Head of caudate nucleus (tissue), 42 donors: Measurements from ENCODE around the gene SPRED2.

Experiments used
- DNase-seq, 42 donors: peaks; one replicate each; pipeline versions ENCODE4 v3.0.0 to v3.0.0-alpha.2; 2020 to 2021; ENCODE audit warnings: mixed read lengths in 7 of 42
- intact Hi-C: fragments of 100-400 bp; cut with DNase I; formaldehyde crosslinking; loops from one replicate; pipeline ENCODE4 v1.15.0; 2022

The SPRED2 gene

DNA sequence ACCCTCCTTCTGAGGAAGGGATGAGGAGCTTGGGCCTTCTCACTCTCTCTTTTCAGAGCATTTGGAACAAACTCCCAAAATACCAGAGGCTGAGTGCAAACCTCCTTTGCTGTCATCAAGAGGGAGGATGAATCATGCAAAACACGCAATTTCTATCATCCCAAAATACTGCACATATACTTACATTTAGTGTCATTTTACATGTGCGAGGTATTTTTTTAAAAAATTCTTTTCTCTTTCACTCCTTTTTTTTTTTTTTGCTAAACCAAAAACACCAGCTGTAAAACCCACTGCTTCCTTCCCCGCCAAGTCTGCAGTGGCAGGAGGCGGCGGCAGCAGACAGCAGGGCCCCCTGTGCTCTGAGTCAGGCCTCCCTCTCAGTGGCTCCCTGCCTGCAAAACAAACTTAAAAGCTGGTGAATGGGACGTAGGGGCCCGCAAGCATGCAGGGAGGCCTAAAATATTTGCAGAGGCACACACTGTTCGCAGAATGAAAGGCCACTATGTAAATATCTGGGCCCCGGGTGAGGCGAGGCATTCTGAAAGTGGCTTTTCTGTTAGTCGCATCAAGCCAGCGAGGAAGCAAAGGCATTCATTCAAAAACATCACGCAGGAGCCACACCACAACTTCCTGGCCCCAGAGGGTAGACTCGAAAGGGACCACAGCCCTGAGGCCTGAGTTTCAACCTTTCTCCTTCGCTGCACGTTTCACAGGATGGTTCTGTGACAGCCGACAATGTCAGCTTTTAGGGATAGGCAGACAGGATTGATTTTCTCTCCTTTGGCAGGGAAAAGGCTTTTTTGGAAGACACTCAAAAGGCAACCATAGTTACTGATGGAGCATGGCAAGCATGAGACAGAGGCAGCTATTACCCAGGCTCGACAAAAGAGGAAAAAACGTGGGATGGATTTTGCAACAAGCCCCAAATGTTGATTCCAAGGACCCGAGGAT lies 131.4 kb downstream of the SPRED2 start:
- intact Hi-C loops: loop anchor here (10.0 kb wide), 1 partner anchor 134 kb away; the partner anchor contains the start of gene SPRED2
- DNase-seq: peak; percentile 42 to 91 (median 70)

DNA sequence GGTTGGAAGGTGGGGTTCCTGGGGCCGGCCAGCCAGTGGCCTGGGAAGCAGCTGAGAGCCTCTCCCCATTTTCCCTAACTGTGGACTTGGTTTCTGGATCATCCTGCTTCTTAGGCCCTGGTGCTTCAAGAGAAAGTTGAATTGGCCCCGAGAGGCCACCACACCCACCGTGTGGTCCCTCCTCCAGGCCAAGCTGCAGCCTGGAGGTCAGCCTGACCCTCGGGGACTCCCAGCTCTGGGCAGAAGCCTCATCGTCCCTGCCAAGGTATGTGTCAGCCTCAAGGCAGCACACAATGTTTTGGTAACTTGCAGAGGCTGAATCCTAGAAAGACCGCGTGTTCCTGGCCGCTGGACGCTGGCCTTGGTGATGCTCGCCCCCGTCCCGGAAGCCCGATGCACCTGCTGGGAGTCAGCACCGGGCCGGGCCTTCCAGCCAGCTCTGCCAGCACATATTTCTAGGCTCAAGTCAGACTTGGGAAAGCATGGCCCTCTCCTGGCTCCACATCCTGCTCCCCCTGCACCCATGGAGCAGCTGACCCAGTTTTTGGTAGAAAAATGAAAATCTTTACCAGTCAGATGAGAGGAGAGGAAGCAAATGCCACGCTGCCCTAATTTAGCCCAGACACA lies 132.2 kb downstream of the SPRED2 start:
- DNase-seq: peak in 29 of 42 donors; percentile 11 to 76 (median 34)
- intact Hi-C loops: loop anchor here (10.0 kb wide), 1 partner anchor 135 kb away; the partner anchor contains the start of gene SPRED2

DNA sequence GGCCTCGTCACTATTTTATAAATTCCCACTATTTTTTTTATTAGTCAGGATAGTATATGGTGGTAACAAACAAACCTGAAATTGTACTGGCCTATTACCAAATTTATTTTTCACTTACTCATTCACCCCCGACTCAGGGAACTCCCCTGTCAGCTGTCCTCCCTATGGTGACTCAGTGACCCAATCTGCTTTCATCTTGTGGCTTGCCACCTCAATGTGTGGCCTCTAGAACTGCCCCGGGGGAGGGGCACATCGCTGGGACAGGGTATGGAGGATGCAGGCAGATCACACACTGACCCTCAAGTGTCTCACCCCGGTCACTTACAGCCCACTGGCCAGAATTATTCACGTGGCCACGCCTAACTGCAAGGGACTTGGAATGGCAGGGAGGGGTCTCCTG lies 133.2 kb downstream of the SPRED2 start:
- DNase-seq: no peak
- intact Hi-C loops: no loop called here

DNA sequence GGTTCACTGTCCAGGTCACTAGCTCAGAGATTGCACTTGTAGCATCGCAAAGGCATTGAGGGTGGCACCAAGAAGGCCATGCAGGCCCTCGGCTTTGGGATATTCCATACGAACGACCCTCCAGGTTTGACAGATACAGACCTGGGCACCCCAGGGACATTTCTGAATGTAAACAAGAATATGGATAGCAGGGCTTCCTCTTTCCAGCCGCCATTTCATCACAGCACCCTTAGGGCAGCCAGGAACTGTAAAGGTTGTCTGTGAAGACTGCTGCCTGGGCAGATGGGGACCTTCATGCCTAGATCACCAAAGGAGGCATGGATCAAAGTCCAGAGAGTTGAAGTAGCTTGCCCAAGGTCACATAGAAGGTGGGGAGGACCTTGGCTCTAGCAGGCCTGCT lies 134.3 kb downstream of the SPRED2 start:
- DNase-seq: no peak
- intact Hi-C loops: no loop called here

DNA sequence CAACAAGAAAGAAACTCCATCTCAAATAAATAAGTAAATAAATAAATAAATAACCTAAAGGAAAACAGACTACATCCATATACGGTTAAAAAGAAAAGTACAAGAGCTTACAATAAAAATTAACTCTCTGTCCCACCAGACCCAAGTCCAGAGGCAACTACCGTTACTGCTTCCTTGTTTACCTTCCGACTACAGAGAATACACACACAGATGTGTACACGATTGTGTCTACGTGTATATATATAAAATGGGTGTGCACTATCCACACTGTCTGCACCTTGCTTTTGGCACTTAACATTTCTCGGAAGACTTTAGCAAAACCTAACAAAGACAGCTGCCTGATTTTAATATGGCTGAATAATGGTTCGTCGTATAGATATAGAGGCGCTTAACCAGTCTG lies 134.9 kb downstream of the SPRED2 start:
- intact Hi-C loops: no loop called here
- no peak for DNase-seq

DNA sequence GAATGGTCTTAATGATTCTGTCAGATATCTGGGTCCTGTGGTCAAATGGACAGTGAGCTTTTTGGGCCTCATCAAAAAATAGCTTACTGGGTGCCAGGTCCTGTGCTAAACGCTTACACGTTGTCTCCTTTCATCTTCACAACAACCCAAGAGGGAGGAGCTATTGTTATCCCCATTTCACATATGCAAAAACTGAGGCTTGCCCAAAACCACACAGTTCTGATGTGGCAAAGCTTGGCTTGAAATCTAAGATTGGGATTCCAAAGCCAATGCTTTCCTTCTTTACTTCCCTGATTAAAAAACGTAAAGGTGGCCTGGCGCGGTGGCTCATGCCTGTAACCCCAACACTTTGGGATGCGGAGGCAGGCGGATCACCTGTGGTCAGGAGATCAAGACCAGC lies 135.4 kb downstream of the SPRED2 start:
- DNase-seq: no peak
- intact Hi-C loops: no loop called here

DNA sequence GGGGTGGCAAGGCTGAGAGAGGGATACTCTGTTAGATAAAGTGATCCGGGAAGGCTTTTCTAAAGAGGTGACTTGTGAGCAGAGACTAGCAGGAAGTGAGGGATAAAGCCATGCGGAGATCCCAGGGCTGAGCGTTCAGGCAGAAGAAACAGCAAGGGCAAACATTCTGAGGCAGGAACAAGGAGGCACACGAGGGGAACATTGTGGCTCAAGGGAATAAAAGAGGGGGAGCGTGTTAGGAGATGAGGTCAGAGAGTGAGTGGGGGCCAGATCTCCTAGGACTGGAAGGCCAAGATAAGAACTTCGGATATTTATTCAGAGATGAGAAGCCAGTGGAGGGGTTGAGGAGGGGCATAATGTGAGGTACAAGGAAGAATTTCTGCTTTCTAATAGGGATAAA lies 137.7 kb downstream of the SPRED2 start:
- intact Hi-C loops: no loop called here
- DNase-seq: no peak

DNA sequence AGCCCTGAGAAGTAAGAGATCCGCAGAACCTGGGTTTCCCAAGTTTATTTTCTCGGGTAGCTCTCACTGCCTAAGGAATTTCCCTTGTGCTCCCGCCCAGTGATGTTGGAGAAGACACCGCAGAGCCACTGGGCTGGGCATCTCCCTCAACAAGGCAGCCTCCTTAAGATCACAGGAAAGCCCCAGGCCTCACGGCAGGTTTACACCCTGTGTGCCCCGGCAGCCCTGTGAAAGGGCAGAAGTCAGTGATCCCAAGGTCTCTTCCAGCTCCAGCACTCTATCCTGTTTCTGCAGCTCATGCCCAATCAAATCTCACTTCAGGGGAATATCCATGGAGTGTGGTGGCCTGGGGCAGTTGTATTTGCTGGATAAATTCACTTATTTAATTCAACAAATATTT lies 138.3 kb downstream of the SPRED2 start:
- DNase-seq: no peak
- intact Hi-C loops: no loop called here

DNA sequence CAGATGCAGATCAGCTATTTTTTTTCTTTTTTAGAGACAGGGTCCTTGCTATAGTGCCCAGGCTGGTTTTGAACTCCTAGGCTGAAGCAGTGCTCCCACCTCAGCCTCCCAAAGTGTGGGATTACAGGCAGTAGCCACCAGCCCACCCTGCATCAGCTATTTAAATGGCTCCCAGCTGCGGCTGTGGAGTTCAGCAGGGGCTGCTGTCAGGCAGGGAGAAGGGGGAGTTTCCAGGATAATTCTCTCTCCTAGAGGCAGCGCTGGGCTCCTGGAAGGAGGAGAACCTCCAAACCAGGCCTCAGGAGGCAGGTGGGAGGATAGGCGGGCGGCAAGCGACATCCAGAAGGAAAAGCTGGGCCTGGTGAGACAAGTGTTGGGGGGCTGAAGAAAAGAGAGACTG lies 139.0 kb downstream of the SPRED2 start:
- DNase-seq: no peak
- intact Hi-C loops: no loop called here

DNA sequence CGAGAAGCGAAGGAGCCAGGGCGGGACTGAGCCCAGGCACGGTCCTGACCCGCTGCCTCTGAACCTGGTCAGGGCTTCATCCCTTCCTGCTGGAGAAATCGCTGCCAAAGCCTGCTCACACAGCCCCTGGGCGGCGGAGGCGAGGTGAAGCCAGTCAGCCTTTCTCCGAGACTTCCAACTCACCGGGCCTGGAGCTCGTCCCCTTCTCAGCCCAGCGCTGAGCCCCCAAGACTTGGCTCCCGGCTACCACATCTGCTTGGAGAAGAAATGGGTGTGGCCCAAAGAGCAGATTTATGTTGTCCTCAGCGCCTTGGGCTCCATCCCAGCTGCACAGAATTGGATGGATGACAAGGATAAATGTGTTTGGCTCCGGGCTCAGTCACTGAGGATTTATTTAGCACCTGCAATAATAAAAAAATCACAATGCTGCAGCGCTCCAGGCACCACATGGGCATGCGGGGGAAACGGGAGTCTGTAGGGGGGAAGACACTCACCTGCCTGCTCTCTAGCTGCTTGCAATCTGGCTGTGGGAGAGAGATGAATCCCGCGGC lies 139.9 kb downstream of the SPRED2 start:
- peak in 5 of 42 donors; percentile 28 to 45 (median 31) for DNase-seq
- intact Hi-C loops: no loop called here

DNA sequence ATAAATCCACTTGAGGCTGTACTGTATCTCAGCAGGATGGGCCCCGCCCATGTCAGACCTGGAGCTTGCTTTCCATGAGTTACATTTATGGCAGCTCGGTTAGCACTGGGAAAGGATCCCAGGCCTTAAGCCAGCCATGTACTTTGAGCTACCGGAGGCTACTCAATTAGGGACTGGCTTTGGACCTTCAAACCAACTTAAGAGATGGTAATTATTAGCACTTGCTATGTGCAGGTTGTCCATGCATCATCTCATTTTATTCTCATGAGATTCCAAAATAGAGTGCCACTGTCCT lies 140.3 kb downstream of the SPRED2 start:
- intact Hi-C loops: no loop called here
- no peak for DNase-seq

DNA sequence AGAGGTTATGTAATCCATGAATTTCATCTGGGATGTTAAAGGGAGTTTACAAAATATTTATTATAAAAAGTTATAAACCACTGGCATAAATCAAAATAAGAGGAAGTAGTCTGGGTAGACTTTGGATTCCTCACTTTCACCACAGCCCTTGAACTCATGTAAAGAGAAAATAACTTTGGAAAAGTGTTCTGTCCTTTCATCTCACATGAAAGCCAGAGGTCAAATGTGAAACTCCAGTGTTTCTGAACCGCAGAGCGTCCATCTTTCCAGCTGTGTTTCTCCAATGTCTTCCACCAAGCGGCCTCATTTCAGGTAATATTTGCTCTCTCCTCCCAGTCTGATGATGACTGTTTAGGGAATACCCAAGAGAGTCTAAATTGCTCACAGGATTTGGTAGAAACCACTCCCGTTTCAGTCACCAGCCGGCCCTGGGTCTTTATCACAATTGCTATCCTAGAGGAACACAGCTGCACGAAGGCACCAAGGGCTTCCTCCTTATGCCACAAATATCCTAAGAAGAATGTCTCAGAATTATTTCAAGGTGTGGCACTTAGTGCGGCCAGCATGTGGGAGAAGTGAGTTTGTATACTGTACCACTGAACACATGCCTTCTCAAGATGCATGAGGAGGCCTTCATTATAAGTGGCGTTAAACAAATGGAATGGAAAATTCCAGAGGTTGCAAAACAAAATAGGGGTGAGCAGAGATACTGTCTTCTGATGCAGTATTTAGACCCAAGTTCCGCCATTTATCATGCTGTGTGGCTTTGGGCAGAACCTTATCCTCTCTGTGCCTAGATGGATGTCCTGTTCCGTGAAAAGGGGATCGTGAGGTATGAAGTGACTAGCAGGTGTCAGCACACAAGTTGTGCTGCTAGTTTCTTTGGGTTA lies 140.9 kb downstream of the SPRED2 start:
- DNase-seq: no peak
- intact Hi-C loops: no loop called here

DNA sequence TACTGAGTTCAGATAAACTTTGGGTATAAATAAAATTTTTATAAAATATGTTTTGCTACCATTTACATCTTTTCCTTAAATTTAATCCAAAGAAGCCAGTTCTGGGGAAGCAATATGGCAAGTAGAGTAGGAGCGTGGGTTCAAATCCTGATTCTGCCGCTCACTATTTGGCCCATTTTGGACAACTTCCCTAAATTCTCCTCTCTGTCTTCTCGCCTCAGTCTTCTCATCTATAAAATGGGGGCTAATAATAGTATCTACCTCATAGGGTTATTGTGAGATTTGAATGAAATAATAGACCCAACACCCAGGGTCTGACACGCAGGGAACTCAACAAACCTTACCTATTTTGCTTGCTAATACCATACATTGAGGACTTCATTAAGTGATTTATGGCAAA lies 145.0 kb downstream of the SPRED2 start:
- DNase-seq: no peak
- intact Hi-C loops: no loop called here

DNA sequence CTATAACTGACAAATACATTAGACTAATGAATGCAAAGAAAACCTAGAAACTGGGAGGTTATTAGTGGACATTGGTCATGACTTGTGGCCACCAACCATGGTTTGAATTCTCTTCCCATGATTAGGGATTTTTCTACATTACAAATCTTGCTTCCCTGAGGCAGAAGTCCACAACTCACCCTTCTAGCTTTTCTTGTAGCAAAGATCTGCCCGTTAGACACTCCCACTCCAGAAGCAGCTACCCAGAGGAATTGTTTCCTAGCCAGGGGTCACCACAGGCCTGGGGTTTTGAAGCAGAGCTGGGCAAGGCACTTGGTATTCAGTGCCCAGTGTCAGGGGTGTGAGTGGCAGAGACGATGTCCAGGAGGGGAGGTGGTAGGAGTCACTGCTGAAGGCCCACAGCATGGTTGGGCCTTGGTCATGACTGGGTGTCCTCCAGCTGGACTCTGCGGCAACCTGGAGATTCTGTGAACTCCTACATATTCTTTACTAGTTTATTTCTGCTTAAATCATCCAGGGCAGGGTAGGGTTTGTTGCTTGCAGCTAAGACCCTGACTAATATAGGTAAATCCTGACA lies 149.8 kb downstream of the SPRED2 start:
- intact Hi-C loops: no loop called here
- DNase-seq: peak in 5 of 42 donors; percentile 9 to 41 (median 24)

DNA sequence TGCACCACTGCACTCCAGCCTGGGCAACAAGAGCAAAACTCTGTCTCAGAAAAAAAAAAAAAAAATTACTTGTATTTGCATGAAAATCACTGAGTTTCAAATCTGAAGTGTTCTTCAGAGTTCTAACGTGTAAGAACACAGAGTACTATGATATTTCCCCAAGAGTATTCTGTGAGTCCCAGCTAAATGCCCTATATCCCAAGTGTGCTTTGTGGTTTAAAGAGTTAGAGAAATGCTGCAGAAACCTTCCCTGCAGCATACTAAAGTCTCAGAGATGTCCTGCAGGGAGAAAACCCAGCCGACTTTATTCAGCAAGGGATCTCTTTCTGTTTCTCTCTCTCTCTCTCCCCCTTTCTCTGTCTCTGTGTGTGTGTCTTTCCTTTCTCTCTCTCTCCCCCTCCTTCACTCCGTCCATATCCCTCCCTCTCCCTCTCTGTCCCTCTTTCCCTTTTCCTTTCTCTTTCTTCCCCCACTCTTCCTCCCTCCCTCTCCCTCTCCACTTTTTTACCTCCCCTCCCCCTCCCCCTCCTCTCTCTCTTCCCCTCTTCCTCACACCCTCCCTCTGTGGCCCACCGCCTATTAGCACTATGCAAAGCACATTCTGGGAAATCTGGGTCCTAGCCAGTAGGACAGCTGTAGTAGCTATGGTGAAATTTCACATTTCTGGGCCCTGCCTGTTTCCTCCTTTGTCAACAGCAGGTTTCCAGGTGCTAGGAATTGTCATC lies 150.6 kb downstream of the SPRED2 start:
- DNase-seq: peak in 1 of 42 donors; percentile 25
- intact Hi-C loops: no loop called here

DNA sequence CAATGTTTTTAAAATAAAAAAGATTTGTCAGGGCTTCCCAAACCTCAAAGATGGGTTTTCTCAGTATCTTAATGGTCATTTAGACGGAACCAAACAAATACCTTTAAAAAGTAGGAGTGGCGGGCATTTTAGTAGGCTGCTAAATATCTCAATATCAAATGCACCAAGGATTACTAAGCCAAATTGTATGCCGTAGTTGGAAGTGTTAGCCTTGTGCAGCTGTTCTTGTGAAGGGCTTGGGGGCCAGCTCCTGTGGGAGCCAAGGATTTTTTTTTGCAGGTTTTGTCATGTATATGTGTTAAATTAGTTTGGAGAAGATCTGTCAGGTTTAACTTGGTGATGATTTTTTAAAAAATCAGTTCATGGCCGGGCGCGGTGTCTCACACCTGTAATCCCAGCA lies 152.6 kb downstream of the SPRED2 start:
- intact Hi-C loops: no loop called here
- DNase-seq: no peak

DNA sequence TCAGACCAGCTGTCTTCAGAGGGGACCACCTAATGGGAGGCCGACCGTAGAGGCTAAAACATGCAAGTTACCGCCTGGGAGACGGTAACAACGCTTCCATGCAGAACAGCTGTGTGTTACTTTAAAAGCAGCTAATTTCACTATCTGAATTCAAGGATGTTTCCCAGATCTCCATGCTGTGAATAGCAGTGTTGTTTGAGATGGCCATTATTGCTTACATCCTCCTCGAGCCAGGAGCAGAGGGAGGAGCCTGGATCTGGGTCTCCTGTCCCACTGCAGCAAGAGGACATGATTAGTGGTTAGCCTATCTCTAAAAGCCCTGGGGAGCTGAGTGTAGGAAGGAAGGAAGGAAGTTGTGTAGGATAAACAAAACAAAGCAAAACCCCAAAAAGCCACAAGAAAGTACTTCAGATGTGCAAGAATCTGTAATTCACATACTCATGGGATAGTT lies 153.8 kb downstream of the SPRED2 start:
- DNase-seq: no peak
- intact Hi-C loops: no loop called here

DNA sequence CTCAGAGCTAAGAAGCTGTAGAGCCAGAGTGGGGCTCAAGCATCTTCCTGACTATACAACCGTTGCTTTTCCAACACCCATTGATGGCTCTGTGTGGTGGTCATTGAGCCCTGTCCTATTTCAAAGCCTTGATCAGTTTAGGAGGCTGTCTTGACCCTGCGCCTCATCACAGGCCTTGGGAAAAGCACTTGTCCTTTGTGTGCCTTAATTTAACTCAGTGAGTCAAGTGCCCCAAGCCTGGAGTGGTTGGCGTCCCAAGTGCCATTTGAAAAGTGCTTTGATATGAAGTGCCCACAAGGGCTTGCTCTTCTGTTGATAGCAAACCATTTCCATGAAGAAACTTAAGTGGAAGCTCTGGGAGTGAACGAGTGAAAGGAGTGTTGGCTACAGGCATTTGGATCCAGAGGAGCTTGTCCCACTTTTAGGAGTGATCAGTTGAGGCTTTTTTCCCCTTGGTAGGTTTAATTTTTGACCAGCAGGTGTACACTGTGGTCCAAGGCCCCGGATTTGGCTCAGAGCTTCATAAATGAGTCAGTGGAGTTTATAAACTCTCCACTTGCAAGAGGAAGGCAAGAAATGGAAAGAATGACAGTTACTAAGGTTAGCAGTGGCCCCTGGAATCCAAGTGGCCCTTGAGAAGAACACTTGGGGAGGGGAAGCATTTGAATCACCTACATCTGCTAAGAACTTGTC lies 154.5 kb downstream of the SPRED2 start:
- DNase-seq: no peak
- intact Hi-C loops: no loop called here
